ENCODE measurements around the gene CPA4.

Gene CPA4

DNA sequence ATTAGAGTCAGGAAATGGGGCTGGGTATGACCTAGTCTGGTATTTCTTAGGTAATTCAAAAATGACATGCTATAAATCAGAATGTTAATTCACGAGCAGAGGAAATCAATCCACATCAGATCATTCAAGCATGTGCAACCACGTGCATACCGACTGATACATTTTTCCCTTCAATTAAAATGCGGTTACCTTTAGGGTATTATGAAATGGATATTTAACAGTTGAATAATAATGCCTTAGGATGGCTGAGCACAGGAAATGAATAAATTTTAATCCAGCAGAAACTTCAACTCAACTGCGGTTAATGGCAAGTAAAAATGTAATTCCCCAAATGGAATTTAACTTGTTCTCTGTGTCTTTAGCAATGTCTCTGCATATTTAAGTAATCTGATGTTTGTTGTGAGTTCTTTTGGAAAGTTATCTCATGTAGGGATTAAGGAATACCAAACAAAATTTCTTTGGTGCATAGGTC is 17.1 kb upstream of the CPA4 start:
- DNase-seq (ENCODE audit: low read depth), result no peak

DNA sequence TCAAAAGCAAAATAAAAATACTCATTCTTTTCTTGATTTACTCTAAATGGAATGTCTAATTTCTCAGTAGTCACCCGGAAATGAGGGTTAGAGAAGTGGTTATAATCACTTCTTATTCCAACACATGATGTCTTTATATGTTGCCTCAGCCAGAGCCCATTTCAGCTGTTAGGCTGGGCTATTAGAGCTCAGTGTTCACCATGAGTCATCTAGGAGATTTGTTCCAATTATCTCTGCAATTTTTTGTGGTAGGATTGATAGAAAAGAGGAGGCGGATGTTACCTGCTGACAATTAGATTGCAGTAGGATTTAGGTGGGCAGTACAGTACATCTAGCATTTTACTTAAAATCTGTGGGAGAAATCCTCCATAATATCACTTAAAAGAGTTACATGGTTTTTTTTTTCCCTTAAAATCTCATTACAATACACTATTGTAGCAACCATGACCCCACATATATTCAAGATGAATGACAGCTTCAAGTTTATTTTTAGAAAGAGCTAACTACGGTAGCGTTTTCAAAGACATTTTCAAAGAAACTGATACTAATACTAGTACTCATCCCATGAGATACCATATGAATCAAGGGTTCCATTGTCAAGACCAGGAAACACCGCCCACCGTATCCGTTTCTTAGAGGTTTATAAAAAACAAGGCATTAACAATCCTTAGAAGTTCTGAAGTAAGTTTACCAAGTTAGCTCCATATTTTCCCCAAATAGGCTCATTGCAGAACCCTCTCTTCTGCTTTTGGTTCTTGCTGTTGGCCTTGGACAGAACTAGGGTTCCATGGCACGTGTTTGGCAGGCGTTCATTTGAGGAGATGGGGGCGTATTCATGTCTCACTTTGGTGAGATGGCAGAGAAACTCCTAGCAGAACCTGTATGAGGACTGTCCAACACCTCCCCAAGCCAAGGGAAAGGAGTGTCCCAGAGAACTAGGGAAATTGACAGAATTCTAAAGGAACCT is 15.9 kb upstream of the CPA4 start:
- DNase-seq (ENCODE audit: low read depth), result no peak

DNA sequence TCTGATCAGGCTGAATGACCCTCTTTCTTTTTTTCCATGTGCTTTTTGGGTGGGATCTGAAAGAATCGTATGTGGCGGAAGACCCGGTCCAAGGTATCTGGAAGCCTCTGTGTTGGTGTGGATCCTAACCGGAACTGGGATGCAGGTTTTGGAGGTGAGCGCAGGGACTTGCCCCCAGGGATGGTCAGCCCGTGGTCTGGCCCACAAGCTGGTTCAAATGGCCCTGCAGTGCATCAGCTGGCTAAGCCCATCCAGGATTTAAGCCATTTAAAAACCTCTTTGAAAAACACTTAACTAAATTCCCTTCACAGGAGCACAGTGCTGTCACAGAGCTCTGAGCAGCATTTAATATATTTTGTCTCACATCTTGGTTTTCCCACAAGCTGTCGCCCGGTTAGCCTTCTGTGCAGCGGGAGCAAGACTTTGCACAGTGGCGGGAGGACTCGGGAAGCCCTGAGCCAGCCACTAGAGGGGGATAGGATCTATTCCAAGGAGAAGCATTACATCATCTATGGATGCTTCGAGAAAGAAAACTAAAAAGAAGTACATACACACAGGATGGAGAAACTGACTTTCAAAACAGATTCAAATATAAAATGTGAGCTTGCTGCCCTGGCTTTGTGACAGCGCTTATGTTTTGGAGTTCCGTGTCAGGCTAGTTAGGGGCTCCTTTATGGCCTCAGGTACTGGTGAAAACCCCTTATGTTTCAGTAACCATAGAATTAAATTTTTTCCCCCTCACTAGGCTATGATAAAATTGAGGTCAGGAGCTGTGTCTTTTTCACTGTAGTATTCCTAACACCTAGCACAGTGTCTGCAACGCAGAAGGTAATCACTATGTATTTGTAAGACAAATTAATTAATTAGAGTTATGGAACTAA is 15.0 kb upstream of the CPA4 start:
- DNase-seq (ENCODE audit: low read depth), result no peak

DNA sequence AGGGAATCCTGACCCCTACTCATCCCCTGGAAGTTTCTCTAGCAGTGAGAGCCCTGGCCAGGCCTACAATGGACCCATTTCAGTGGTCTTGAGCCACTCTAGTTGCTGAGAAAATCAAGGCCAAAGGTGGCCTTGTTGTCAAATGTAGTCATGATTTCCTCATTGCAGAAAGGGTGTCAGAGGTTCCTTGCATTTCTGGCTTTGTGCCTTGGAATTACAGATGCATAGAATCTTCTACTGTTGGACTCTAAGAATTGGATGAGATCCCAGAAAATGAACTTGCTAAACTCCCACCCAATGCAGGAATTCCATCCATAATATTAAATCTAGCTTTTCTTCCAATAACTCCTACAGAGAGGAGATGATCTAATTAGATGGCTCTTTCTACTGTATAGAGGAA is 14.1 kb upstream of the CPA4 start:
- DNase-seq (ENCODE audit: low read depth), result peak; percentile 96

DNA sequence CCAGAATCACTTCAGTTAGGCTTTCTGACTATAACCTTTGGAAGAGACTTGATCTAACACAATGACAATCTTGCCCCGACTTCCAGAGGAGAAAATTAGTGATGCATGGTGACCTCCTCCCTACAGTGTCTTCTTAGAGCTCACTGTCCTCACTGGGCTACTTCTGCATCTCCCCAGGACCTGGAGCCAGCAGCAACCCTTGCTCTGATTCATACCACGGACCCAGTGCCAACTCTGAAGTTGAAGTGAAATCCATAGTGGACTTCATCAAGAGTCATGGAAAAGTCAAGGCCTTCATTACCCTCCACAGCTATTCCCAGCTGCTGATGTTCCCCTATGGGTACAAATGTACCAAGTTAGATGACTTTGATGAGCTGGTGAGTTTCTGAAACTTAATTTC is 13.7 kb upstream of the CPA4 start:
- DNase-seq (ENCODE audit: low read depth), result no peak

DNA sequence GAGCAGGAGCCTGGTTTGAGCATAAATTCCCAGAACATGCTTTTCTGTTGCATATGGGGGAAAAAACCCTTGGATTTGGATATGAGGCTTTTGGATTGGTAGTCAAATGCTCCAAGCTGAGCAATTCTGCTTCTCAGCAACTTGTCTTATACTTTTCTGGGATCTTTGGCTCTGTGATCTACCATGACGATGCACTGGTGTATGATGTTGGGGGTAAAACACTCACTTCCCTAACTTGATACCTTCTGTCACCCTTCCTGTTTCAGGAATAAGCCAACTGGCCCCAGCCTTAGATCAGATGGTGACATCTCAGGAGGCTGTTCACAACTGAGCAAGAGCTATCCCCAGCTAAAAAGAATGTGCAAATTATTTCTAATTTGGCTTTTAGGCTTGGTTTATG is 13.1 kb upstream of the CPA4 start:
- no peak for DNase-seq (ENCODE audit: low read depth)

DNA sequence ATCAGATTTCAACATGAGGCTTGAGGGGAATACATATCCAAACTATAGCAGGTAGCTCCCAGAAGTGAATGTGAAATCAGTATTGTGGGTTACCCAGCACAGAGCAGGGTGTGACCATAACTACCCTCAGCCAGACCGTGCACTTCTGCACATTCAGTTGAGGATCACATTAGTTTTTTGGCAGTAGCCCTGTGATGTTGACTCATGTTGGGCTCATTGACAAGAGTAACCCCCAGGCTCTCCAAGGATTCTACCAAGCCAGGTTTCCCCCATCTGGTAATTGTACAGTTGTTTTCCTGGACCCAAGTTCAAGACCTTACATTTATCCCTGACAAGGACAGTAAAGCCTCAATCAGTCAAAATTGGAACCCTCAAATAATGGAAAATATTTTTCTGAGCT is 11.7 kb upstream of the CPA4 start:
- peak; percentile 96 for DNase-seq (ENCODE audit: low read depth)

DNA sequence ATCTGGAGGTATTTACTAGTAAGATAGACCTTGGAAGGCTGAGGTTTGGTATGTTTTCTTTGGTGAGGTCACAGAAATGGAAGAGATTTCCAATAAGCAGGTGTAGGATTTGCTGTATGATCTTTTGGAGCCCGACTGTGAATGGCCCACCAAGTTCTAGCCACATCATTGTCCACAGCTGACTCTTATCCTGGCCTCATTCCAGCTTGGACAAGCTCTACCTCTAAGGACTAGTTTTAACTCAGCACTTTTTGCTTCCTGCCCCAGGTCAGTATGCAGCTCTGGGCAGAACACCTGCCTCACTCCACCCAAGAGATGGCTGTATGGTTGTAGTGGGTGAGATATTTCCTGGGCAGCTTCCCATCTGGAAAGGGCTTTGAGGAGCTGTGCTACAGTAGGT is 6.1 kb upstream of the CPA4 start:
- no peak for DNase-seq (ENCODE audit: low read depth)

DNA sequence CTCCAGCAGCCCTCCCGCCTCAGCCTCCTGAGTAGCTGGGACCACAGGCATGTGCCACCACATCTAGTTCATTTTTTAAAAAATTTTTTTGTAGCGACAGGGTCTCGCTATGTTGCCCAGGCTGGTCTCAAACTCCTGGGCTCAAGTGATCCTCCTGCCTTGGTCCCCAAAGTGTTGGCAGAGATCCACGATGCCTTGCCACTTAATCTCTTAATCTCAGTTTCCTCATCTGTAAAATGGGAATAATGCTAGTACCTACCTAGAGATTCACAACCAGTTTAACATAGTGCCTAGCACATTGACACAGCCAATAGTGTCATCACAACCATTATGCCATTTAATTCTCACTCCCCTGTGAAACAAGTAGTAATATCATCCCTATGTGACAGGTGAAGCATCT is 4.8 kb upstream of the CPA4 start:
- no peak for DNase-seq (ENCODE audit: low read depth)

DNA sequence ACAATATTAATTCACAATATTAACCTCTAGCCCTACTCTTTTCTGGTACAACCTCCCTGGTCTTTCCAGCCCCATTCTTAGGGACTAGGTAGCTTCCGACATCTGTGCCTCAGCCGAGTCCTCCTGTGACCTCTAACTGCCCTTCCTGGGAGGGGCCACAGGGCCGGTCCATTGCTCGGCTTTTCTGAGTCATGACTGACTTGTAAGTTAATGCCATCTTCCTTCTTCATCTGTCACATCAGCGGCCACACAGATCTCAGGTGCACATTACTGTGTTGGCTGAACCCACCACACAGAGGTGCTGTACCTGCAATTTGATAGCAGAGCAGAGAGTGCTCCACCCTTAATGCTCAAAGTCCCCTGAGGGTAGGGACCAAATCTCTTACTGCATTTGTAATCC is 4.1 kb upstream of the CPA4 start:
- no peak for DNase-seq (ENCODE audit: low read depth)

DNA sequence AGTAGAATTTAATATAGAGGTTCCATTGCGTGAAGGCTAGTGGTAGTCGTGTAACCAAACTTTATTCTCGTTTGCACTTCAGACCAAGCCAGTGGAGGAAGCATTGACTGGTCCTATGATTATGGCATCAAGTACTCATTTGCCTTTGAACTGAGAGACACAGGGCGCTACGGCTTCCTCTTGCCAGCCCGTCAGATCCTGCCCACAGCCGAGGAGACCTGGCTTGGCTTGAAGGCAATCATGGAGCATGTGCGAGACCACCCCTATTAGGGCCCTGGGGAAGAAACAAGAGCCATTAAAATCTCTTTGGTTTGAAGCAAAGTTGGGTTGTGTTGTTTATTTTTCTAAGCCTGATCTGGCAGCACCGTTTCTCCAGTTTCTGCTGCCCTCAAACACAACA is 3.5 kb upstream of the CPA4 start:
- DNase-seq (ENCODE audit: low read depth), result no peak

DNA sequence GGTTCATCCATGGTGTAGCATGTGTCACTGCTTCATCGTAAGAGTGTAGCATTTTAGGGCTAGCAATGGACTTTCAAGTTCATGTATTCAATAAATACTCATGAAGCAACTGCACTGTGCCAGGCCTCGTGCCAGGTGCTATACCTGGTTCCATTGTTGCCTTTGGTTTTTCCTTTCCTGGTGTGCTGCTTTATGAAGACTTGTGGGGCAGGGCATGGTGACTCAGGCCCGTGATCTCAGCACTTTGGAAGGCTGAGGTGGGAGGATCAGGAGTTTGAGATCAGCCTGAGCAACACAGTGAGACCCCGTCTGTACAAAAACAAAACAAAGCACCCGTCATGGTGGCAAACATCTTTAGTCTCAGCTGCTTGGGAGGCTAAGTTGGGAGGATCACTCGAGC is 2.2 kb upstream of the CPA4 start:
- DNase-seq (ENCODE audit: low read depth), result no peak

DNA sequence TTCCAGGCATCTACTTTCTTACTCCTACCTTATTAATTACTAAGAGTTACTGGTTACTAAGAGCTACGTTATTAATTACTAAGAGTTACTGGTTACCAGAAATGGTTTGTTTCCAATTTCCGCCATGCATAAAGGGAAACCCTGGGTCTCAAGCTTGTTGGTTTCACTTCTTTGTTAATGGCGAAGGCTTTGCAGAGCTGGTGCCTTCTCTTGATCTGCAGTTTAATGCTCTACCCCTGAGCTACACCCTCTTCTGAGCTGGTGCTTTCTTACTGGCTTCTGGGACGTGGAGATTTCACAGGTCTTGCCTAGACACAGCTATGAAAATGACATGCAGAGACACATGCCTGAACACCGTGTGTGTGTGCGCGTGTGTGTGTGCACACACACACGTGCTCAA is 560 bp downstream of the CPA4 start:
- no peak for DNase-seq (ENCODE audit: low read depth)

DNA sequence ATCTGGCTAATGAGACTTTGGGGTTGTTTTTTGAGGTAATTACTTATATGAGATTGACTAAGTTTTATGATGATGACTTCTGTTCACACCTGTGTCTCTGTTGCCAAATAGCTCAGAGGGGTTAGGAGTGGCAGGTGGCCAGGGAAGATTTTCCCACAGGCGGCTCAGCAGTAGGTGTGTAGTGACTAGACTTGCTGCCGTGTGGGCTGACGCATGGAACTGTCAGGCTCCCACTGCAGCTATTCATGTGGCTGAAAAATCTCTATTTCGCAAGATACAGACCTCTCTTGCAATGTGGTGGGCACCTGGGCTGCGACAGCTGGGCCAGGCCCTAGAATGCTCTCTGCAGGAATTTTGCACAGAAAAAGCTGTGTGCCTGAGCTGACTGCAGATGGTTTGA is 1.4 kb downstream of the CPA4 start:
- DNase-seq (ENCODE audit: low read depth), result no peak

DNA sequence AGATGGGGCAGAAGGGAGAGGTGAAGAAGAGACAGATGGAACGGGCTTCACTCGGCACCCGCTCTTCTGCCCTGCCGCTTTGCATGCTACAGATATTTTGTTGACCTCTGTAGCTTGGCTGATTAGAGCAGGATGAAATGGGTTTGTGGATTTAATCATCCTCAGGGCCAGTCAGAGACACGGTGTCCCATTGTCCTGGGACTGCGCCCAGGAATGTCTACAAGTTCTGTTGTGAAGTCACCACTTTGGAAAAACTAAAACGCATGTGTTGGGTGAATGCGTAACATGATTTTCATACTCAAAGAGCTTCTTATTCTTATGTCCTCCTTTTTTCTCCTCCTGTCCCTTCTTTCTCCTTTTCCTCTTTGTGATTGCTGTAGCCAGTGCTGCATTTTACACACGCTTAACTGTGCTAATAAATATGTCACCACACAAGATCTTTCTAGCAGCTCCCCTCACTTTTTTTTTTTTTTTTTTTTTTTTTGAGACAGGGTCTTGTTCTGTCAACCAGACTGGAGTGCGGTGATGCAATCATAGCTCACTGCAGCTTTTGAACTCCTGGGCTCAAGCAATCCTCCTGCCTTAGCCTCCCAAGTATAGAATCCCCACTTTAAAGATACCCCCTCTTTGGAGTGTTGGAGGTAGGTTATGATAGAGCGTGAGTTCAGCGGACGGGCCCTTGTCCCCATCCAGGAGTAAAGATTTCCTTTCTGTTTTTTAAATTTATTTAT is 3.4 kb downstream of the CPA4 start:
- no peak for DNase-seq (ENCODE audit: low read depth)

DNA sequence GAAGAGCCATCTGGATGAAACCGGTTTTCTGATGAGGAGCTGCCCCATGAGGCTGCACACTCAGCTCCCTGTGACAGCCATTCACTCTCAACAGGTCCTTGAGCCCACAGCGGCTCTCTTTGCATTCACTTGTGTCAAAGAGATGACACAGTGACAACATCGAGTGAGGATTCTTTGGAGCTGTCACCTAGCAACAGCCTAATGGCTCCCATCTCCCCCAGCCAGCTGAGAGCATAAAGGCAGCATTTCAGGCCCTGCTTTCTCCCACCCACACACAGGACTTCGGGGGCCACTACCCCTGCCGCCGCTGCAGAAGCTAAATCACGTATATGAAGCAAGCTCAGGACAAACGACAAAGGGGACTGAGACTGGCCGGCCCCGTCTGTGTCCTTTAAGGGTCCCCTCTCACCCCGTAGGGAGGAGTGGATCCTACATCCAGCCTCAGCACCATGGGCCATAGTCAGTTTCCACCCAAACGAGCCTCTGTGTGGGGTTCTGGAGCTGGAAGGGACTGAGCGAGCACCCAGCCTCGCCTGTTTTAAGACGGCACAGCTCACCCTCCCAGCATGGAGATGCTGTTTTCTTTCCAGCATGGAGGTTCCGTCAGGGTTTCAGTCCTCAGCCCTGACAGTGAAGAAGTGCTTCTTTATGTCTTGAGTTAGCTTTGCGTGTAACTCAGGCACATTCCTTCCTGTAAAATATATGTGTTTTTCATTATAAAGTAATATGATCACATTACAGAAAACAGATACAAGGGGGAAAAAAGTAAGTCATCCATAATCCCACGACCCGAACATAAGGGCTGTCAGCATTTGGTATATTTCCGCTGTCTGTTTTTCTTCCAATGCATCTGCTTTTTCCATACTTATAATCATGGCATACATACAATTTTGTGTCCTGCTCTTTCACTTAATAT is 4.9 kb downstream of the CPA4 start:
- no peak for DNase-seq (ENCODE audit: low read depth)

DNA sequence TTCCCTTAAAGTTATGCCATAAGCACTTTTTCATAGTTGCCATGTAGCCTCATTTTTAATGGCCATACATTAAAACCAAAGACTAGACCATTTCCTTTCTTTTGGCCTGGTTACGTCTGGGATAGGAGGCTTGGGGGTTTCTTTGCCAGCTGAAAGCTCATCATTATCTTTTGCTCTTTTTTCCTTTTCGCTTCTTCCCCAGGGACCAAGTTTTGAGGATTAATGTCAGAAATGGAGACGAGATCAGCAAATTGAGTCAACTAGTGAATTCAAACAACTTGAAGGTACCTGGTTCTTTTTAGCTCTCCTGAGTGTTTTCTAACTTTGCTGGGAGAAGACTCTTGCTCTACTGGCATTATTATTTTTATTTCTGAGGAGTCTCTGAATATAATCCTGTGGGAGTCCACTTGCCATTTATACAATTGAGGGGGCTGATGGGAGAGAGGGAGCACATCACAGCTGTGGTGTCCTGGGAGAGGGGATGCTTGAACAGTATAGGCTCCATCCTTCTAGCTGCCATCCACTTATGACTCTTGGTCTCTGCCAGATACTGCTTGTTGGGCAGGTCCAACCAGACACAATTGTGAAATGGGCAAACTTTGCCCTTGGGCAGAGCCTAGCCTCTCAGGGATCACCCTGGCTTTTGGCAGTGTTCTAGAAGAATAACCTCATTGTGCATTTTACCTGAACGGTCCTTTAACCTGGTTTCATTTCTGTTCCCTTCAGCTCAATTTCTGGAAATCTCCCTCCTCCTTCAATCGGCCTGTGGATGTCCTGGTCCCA is 5.8 kb downstream of the CPA4 start:
- no peak for DNase-seq (ENCODE audit: low read depth)

DNA sequence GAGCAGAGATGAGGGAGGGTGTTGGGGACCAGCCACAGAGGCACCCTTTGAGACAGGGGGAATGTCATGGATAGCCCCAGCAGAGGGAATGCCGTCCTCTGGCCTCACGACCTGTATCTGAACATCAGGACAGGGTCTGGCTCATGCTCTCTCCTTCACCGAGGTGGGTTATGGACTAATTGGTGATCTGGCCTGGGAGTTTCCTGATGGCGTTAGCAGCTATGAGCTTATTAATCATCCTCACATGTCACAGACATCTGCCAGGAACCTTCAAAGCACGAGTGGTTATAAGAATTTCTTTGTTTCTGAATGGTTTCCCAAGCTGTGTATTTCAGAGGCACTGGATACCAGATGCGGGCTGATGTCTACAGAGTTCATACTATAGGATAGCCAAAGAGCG is 6.9 kb downstream of the CPA4 start:
- no peak for DNase-seq (ENCODE audit: low read depth)

DNA sequence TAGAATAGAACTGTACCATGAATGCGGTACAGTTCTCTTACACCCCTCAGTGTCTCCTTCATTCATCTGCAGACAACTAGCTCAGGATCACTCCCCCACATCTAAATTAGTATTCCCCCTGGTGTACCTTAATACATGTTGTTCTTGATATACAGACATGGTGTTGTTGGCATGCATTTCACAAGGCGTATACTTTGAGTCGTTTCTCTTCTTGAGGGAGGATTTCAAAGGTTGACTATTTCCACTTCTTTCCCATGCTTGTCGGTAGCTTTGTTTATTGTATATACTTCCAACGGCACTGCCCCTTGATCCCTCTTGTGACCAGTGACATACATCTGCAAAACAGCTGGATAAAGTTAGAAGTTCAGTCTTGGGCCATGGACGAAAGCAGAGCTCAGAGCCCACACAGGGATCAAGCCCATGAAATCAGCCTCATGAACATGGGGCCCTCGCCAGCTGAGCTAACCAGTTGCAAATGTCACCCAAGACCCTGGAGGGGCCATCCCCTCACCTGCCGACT is 8.6 kb downstream of the CPA4 start:
- no peak for DNase-seq (ENCODE audit: low read depth)

DNA sequence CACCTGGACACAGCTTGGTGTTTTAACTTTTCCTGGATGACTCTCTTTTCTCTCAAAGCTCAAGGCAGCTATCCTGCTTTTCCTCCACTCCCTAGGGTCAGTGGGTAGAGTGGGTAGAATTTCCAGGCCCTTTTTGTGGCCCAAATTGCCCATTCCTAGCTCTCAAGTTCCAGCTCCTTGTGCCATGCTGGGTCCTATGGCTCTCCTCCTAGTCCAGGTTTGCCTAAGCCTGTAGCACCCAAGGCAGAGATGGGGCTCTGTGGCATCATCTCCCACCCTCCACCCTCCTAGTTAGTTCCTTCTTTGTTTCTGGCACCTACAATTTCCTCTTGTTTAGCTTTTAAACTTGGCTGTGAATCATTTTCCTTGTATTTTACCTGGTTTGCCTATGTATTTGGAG is 9.7 kb downstream of the CPA4 start:
- DNase-seq (ENCODE audit: low read depth), result no peak
